Activated T-cell treated with anti-CD3 and anti-CD28 coated beads for 4 hours (primary cell): ENCODE results near the gene LRRC8D.
"Not testable (repeated sequence)": the region's sequence is repeated elsewhere in the genome, so short reads cannot be mapped to it uniquely, and the experiment has no call there.

Experiments
- DNase-seq: peaks from one replicate; pipeline ENCODE4 v3.0.0-alpha.2; 2020

Gene LRRC8D

GRCh38 chr1:89820422-89821321 is at the start of gene LRRC8D:
Gene LRRC8D (plus strand): TSS chr1:89821032. CDS start chr1:89933069, 112,037 bp downstream.
- peak; percentile 25 for DNase-seq

GRCh38 chr1:89771991-89772560 is 48.8 kb upstream of the LRRC8D start:
- no peak for DNase-seq

- DNase-seq: not testable (repeated sequence)
Observed at GRCh38 chr1:89776104-89776503, 44.7 kb upstream of the LRRC8D start.

DNA sequence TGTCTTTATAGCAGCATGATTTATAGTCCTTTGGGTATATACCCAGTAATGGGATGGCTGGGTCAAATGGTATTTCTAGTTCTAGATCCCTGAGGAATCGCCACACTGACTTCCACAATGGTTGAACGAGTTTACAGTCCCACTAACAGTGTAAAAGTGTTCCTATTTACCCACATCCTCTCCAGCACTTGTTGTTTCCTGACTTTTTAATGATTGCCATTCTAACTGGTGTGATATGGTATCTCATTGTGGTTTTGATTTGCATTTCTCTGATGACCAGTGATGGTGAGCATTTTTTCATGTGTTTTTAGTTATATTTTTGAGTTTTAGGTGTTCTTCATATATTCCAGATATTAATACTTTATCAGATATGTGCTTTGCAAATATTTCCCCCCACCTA is 43.6 kb upstream of the LRRC8D start:
- DNase-seq: not testable (repeated sequence)

GRCh38 chr1:89779151-89779940 is 41.5 kb upstream of the LRRC8D start:
- no peak for DNase-seq

GRCh38 chr1:89780721-89781120 is 40.1 kb upstream of the LRRC8D start:
- DNase-seq: no peak

DNA sequence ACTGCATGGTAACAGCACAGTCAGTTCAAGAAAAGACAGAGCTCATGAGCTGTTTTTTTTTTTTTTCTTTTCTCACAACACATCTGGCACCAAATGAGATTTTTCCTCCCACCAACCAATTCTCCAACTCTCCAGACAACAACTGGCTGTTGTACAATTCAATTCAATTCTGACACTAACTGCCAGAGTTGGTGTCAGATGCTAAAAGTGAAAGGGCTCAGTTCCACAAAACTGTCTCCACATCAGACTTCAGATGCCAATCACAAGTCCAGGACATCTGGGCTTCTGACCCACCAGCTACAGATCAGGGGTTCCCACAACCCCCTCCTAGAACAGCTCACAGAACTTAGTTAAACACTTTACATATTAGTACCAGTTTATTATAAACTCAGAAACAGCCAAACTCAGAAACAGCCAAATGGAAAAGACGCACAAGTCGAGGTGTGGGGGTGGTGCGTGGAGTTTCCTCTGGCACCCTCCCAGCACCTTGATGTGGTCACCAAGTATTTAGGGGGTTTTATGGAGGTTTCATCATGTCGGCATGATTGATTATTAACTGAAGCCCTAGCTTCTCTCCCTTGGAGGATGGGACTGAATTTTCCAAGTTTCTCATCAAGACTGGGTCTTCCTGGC is 39.2 kb upstream of the LRRC8D start:
- peak; percentile 84 for DNase-seq

DNA sequence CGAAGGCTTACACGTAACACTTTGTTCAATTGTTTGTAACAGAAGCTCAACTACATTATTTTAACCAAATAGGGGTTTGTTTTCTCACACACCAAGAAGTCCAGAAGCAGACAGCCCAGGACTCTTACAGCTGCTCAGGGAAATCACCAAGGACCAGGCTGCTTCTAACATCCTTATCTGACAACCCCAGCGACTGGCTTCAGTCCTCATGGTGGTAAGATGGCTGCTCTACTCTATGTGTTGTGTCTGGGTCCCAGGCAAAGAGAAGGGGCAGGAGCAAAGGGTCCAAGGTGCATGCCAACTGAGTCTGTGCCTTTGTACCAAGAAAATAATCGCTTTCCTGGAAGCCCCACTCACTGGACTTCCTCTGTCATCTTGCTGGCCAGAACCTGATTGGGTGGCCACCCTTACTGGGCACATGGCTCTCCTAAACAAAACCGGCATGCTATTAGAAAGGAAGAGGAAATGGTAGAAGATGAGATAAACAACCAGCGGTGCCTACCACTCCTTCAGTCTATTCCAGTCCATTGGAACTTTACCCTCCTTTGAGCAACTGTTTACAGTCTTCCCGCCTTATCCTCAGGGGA is 34.1 kb upstream of the LRRC8D start:
- no peak for DNase-seq

- no peak for DNase-seq
Observed at GRCh38 chr1:89790592-89790991, 30.2 kb upstream of the LRRC8D start.

DNA sequence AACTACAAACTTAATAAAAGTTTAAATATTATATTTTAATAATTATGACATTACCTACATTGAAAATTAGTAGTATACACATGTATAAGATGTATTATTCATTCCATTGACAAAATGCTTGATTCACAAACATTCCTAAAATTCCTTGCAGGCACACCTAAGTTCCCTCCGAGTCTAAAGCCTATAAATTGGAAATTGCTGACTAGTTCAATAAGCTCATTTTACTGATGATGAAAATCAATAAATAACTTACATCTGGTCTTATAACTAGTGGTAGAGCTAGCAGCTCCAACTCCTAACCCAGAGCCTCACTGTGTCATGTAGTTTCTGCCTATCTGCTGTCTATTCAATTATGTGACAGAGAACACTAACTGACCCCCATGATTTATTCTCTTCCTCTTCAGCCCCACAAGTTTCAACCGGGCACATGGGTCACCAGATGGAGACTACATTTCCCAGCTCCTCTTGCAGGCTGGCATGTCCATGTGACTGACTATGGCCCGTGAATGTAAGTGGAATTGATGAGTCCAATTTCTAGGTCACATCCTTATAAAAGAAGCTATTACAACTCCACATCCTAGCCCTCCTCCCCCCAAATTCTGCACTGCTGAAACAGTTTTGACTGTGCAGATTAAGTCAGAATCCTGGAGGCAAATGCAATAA is 29.6 kb upstream of the LRRC8D start:
- no peak for DNase-seq

- DNase-seq: no peak
Observed at GRCh38 chr1:89794406-89794805, 26.4 kb upstream of the LRRC8D start.

DNA sequence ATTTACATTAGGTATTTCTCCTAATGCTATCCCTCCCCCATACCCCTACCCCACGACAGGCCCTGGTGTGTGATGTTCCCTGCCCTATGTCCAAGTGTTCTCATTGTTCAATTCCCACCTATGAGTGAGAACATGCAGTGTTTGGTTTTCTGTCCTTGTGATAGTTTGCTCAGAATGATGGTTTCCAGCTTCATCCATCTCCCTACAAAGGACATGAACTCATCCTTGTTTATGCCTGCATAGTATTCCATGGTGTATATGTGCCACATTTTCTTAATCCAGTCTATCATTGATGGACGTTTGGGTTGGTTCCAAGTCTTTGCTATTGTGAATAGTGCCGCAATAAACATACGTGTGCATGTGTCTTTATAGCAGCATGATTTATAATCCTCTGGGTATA is 25.3 kb upstream of the LRRC8D start:
- DNase-seq: not testable (repeated sequence)

DNA sequence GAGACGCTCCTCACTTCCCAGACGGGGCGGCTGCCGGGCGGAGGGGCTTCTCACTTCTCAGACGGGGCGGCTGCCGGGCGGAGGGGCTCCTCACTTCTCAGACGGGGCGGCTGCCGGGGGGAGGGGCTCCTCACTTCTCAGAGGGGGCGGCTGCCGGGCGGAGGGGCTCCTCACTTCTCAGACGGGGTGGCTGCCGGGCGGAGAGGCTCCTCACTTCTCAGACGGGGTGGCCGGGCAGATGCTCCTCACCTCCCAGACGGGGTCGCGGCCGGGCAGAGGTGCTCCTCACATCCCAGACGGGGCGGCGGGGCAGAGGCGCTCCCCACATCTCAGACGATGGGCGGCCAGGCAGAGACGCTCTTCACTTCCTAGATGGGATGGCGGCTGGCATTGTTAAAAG is 23.0 kb upstream of the LRRC8D start:
- not testable (repeated sequence) for DNase-seq

DNA sequence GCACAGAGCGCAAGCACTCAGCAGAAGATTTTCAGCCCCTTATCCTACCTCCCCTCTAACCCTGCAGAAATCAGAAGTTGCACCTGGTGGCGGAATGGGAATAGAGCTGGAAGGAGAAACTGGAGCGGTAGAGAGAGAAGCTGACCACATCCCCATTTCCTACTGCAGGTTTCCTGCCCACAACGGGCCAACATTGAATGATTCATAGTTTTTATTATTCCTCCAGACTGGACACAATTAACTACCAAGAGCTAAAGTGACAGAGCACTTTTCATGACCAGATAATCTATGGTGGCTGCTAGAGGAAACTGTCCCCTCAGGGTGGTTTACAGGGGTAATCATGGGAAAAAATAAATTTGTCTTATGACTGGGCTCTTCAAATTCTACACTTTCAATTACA is 21.3 kb upstream of the LRRC8D start:
- no peak for DNase-seq

- no peak for DNase-seq
Observed at GRCh38 chr1:89800022-89800655, 20.7 kb upstream of the LRRC8D start.

- DNase-seq: no peak
Observed at GRCh38 chr1:89800718-89801117, 20.1 kb upstream of the LRRC8D start.

- no peak for DNase-seq
Observed at GRCh38 chr1:89802051-89802450, 18.8 kb upstream of the LRRC8D start.

- no peak for DNase-seq
Observed at GRCh38 chr1:89802841-89803240, 18.0 kb upstream of the LRRC8D start.

- DNase-seq: peak; percentile 89
Observed at GRCh38 chr1:89804642-89805237, 16.1 kb upstream of the LRRC8D start.

GRCh38 chr1:89806616-89807015 is 14.2 kb upstream of the LRRC8D start:
- DNase-seq: no peak

DNA sequence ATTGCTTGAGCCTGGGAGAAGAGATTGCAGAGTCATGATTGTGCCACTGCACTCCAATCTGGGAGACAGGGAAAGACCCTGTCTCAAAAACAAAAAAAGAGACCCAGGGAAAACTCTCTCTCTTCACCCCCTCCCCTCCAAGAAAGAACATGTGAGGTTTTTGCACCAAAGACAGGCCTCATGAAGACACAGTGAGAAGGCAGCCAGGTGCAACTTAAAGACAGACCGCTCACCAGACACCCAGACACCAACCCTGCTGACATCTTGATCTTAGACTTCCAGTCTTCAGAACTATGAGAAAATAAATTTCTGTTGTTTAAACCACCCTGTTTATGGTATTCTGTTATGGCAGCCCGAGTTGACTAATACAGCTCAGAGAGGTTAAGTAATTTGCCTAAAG is 13.3 kb upstream of the LRRC8D start:
- no peak for DNase-seq
